Smooth muscle cell (in vitro differentiated cells): ENCODE results near the gene RHOBTB1. TPM values are rescaled to one million over a fixed set of nuclear protein-coding genes. Genes with fewer than 3 reads are reported as not detected.

ENCODE experiments used
- DNase-seq: peaks from one replicate; lab custom pipeline; 2025; ENCODE audit not compliant: unreplicated experiment; lab: John Stamatoyannopoulos, UW
- H2AFZ ChIP-seq: fragments of 200-600 bp; sonication (generic); 2 replicates; pipeline ENCODE4 v1.6.0; 2016; ENCODE audit warnings: antibody characterized with exemption, low read depth, mild to moderate bottlenecking
- H3F3A ChIP-seq: fragments of 200-600 bp; sonication (generic); 2 replicates; pipeline ENCODE4 v1.6.0; 2017; ENCODE audit warnings: antibody characterized with exemption, low read depth
- H3K27ac ChIP-seq: fragments of 200-600 bp; sonication (generic); 2 replicates; pipeline ENCODE4 v1.5.1; 2016; ENCODE audit warnings: low read depth, mild to moderate bottlenecking
- H3K27me3 ChIP-seq: fragments of 200-600 bp; sonication (generic); 2 replicates; pipeline ENCODE4 v1.6.1; 2016; ENCODE audit warnings: low read depth, mild to moderate bottlenecking
- H3K36me3 ChIP-seq: fragments of 200-600 bp; sonication (generic); 2 replicates; pipeline ENCODE4 v1.5.1; 2016; ENCODE audit warnings: low read depth
- H3K4me1 ChIP-seq: fragments of 200-600 bp; sonication (generic); 2 replicates; pipeline ENCODE4 v1.5.1; 2016; ENCODE audit warnings: low read depth
- H3K4me2 ChIP-seq: fragments of 200-600 bp; sonication (generic); 2 replicates; pipeline ENCODE4 v1.6.0; 2016; ENCODE audit warnings: mild to moderate bottlenecking
- H3K4me3 ChIP-seq: fragments of 200-600 bp; sonication (generic); 2 replicates; pipeline ENCODE4 v1.5.1; 2016; ENCODE audit warnings: mild to moderate bottlenecking
- H3K79me2 ChIP-seq: fragments of 200-600 bp; sonication (generic); 2 replicates; pipeline ENCODE4 v1.6.0; 2016; ENCODE audit warnings: low read depth, mild to moderate bottlenecking
- H3K9ac ChIP-seq: fragments of 200-600 bp; sonication (generic); 2 replicates; pipeline ENCODE4 v1.6.0; 2016; ENCODE audit warnings: low read depth
- H3K9me3 ChIP-seq: fragments of 200-600 bp; sonication (generic); replicated peaks from 2 replicates; pipeline ENCODE4 v1.5.1; 2016; ENCODE audit warnings: low read depth
- H4K20me1 ChIP-seq: fragments of 200-600 bp; sonication (generic); 2 replicates; pipeline ENCODE4 v1.6.0; 2016; ENCODE audit warnings: low read depth
- CTCF ChIP-seq: fragments of 200-600 bp; sonication (generic); IDR thresholded peaks from 2 replicates; pipeline ENCODE4 v1.5.1; 2017; ENCODE audit warnings: borderline replicate concordance, mild to moderate bottlenecking, antibody characterized with exemption; ENCODE audit not compliant: insufficient read depth, poor library complexity, severe bottlenecking
- WGBS: methylation state at CpG from one replicate; pipeline ENCODE4 v1.1.7; 2016; ENCODE audit warnings: low lambda C conversion rate; 5-methylcytosine and 5-hydroxymethylcytosine counted together
- polyA plus RNA-seq: library from polyadenylated mRNA; unstranded; fragments of >200 nt; fragmentation: Nextera tagmentation; extraction: Ambion mirVana; gene quantifications from 2 replicates; pipeline ENCODE4 v1.2.1, GENCODE V29; 2016
- total RNA-seq: library from RNA; depleted of rRNA; stranded (reverse); fragments of >200 nt; gene quantifications from 2 replicates; pipeline ENCODE4 v1.2.3, GENCODE V29; 2014

RHOBTB1 gene
- total and polyA plus RNA-seq, 2 experiments from 2014 or later = 33.7 to 49.1 TPM

- no peak for TF ChIP-seq CTCF
- H2AFZ ChIP-seq = no peak overlapping the region
- no peaks in the 10 kb centered on the region for H4K20me1 ChIP-seq
- no peak overlapping the region for H3K4me2 ChIP-seq
- peaks cover 3% of the 10 kb centered on the region for H3K79me2 ChIP-seq
- no peaks in the 10 kb centered on the region for H3K27me3 ChIP-seq
- H3K27ac ChIP-seq = no peak overlapping the region
- no peak for DNase-seq
- H3K9ac ChIP-seq = no peak overlapping the region
- H3F3A ChIP-seq = no peaks in the 10 kb centered on the region
- H3K36me3 ChIP-seq = no peaks in the 10 kb centered on the region
- no peak overlapping the region for H3K4me3 ChIP-seq
- 91% methylated on average over 3 of the region's 3 CpGs for WGBS
- H3K9me3 ChIP-seq = no peaks in the 10 kb centered on the region
- H3K4me1 ChIP-seq = peaks cover under 1% of the 10 kb centered on the region
Measured at GRCh38 chr10:60979667-60980104, 35.7 kb upstream of the RHOBTB1 start.

- Histone ChIP-seq H3K4me2 (peak overlapping the region; percentile 59), H3K27ac (peak overlapping the region; percentile 53), H3K79me2 (no peaks in the 10 kb centered on the region), H2AFZ (peak overlapping the region; percentile 52), H4K20me1 (no peaks in the 10 kb centered on the region), H3K9ac (no peak overlapping the region), H3F3A (no peaks in the 10 kb centered on the region), H3K9me3 (no peaks in the 10 kb centered on the region), H3K4me1 (peaks cover 3% of the 10 kb centered on the region), H3K4me3 (no peak overlapping the region), H3K36me3 (no peaks in the 10 kb centered on the region), H3K27me3 (no peaks in the 10 kb centered on the region)
- WGBS = 19% methylated on average over 7 of the region's 7 CpGs
- no peak for DNase-seq
- no peak for TF ChIP-seq CTCF
Measured at GRCh38 chr10:60978287-60979115, 34.5 kb upstream of the RHOBTB1 start.

GRCh38 chr10:60977161-60978122 is 33.5 kb upstream of the RHOBTB1 start:
- H3F3A ChIP-seq = peaks cover 4% of the 10 kb centered on the region
- DNase-seq = no peak
- H3K36me3 ChIP-seq = no peaks in the 10 kb centered on the region
- peak overlapping the region; percentile 53 for H3K27ac ChIP-seq
- H3K4me3 ChIP-seq = no peak overlapping the region
- no peaks in the 10 kb centered on the region for H3K79me2 ChIP-seq
- peaks cover 3% of the 10 kb centered on the region for H3K4me1 ChIP-seq
- H2AFZ ChIP-seq = no peak overlapping the region
- H3K4me2 ChIP-seq = peak overlapping the region; percentile 22
- WGBS = 96% methylated on average over 2 of the region's 2 CpGs
- H3K9me3 ChIP-seq = no peaks in the 10 kb centered on the region
- no peak for TF ChIP-seq CTCF
- no peaks in the 10 kb centered on the region for H3K27me3 ChIP-seq
- no peak overlapping the region for H3K9ac ChIP-seq
- H4K20me1 ChIP-seq = no peaks in the 10 kb centered on the region
